ENCODE data around the gene TAB2. TPM values are rescaled to one million over a fixed set of nuclear protein-coding genes. Genes with fewer than 3 reads are reported as not detected.

The TAB2 gene
- total and polyA plus RNA-seq, 9 of the 15 experiments (the other 6 are each of a cell fraction or from before 2014, with no cell fraction given): 9.1 to 38.3 (median 18.6) TPM

DNA sequence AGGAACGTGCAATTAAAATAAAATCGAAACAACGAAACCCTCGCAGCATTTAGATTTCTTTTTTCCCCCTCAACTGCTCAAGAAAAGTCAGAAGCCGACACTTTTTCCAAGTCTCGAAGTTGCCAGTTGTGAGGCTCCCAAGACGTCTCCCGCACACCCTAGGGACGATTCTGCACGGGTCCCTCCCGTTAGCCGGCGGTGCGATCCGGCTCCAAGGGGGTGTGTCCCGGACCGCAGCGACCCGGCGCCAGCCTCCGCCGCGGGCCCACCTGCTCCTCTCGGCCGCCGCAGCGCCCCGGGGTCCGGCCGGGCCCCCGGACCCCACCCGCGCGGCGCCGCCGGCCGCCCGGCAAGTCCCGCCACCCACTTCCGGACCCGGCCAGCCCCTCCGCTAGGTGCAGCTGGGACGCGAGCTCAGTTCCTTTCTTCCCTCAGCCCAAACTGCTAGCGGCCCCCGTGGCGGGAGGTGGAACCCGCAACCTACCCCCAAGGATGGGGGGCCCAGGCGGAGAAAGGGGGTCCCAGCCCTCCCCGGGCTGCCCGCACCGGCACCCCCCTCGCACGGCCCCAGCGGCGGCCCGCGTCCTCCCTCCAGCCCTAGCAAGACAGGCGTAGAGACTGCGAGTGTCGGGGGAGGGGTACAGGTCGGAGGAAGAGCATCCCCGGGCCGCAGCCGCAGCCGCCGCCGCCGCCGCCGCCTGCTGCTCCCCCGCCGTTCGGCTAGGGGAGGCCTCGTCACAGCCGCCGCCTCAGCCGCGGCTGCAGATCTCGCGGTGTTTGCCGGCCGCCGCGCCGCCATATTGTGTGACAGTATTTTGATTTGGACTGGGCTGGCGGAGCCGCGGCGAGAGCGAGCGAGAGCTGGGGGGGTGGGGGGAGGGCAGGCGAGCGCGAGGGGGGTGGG is 520 bp upstream of the TAB2 start (continued):
- TF ChIP-seq, protein P1, sequence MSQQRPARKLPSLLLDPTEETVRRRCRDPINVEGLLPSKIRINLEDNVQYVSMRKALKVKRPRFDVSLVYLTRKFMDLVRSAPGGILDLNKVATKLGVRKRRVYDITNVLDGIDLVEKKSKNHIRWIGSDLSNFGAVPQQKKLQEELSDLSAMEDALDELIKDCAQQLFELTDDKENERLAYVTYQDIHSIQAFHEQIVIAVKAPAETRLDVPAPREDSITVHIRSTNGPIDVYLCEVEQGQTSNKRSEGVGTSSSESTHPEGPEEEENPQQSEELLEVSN (IDR thresholded peaks at IDR 0.05; ENCODE audit: borderline replicate concordance in 1 of 2, extremely low read depth in 1 of 2, insufficient read depth in 1 of 2, insufficient read length in 1 of 2, low read depth in 1 of 2, low read length in 1 of 2, poor library complexity in 1 of 2, severe bottlenecking in 1 of 2): peak in 1 of 2 experiments; percentile 49
- peak; percentile 42; the same call in 1 of the 2 replicates for TF ChIP-seq ZSCAN29 (IDR thresholded peaks at IDR 0.05)
- TF ChIP-seq MYC (IDR thresholded peaks at IDR 0.05; ENCODE audit: low read depth, low read length): peak; percentile 43; the same call in 1 of the 2 replicates
- TF ChIP-seq MYC (CRISPR knock-in tag; IDR thresholded peaks at IDR 0.05; ENCODE audit: borderline replicate concordance, low read depth): no peak
- TF ChIP-seq ESRRA (IDR thresholded peaks at IDR 0.05; ENCODE audit: borderline replicate concordance, low read depth): peak; percentile 64; the same call in 1 of the 2 replicates
- TF ChIP-seq NCOA1 (IDR thresholded peaks at IDR 0.05; ENCODE audit: low read depth): no peak; the same call in 1 of the 2 replicates
- TF ChIP-seq, protein P2, sequence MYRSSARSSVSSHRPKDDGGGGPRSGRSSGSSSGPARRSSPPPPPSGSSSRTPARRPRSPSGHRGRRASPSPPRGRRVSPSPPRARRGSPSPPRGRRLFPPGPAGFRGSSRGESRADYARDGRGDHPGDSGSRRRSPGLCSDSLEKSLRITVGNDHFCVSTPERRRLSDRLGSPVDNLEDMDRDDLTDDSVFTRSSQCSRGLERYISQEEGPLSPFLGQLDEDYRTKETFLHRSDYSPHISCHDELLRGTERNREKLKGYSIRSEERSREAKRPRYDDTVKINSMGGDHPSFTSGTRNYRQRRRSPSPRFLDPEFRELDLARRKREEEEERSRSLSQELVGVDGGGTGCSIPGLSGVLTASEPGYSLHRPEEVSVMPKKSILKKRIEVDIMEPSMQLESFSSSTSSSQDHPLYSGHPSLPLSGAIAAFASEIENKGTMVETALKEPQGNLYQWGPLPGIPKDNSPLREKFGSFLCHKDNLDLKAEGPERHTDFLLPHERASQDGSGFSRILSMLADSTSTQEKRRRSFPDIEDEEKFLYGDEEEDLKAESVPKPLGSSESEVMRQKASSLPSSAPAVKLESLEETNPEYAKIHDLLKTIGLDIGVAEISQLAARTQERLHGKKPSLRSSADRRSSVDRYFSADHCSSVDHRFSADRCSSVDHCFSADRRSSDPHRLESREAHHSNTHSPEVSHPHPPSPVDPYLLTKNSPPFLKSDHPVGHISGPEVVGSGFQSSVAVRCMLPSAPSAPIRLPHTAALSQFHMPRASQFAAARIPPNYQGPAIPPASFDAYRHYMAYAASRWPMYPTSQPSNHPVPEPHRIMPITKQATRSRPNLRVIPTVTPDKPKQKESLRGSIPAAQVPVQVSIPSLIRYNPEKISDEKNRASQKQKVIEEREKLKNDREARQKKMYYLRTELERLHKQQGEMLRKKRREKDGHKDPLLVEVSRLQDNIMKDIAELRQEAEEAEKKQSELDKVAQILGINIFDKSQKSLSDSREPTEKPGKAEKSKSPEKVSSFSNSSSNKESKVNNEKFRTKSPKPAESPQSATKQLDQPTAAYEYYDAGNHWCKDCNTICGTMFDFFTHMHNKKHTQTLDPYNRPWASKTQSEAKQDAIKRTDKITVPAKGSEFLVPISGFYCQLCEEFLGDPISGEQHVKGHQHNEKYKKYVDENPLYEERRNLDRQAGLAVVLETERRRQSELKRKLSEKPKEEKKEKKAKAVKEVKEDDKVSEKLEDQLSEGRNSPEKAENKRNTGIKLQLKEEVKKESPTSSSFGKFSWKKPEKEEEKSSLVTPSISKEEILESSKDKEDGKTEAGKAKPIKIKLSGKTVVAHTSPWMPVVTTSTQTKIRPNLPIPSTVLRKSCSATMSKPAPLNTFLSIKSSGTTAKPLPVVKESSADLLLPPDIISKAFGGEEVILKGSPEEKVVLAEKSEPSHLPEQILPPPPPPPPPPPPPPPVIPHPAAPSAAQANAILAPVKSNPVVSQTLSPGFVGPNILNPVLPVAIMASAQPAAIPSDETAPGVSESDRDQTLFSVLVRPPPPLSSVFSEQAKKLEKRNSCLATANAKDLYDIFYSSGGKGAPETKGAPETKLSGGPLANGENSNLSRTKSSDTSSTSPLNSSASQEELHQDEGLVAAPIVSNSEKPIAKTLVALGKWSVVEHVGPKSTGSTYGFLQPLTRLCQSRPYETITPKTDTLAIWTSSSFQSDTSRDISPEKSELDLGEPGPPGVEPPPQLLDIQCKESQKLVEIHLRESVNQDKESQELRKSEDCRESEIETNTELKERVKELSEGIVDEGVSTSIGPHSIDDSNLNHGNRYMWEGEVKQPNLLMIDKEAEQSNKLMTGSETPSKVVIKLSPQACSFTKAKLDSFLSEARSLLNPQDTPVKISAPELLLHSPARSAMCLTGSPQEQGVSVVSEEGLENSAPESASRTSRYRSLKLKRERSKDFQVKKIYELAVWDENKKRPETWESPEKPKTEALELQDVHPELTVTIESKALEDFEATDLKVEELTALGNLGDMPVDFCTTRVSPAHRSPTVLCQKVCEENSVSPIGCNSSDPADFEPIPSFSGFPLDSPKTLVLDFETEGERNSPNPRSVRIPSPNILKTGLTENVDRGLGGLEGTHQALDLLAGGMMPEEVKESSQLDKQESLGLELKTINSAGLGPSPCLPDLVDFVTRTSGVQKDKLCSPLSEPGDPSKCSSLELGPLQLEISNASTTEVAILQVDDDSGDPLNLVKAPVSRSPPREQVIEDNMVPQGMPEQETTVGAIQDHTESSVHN (IDR thresholded peaks at IDR 0.05; ENCODE audit: borderline replicate concordance in 1 of 2, low read depth in 1 of 2): no peak
- no peak for TF ChIP-seq JUN (IDR thresholded peaks at IDR 0.05; ENCODE audit: borderline replicate concordance, low read depth, low read length)
- no peak for TF ChIP-seq JUN (CRISPR knock-in tag; IDR thresholded peaks at IDR 0.05; ENCODE audit: borderline replicate concordance)
- TF ChIP-seq, protein P3, sequence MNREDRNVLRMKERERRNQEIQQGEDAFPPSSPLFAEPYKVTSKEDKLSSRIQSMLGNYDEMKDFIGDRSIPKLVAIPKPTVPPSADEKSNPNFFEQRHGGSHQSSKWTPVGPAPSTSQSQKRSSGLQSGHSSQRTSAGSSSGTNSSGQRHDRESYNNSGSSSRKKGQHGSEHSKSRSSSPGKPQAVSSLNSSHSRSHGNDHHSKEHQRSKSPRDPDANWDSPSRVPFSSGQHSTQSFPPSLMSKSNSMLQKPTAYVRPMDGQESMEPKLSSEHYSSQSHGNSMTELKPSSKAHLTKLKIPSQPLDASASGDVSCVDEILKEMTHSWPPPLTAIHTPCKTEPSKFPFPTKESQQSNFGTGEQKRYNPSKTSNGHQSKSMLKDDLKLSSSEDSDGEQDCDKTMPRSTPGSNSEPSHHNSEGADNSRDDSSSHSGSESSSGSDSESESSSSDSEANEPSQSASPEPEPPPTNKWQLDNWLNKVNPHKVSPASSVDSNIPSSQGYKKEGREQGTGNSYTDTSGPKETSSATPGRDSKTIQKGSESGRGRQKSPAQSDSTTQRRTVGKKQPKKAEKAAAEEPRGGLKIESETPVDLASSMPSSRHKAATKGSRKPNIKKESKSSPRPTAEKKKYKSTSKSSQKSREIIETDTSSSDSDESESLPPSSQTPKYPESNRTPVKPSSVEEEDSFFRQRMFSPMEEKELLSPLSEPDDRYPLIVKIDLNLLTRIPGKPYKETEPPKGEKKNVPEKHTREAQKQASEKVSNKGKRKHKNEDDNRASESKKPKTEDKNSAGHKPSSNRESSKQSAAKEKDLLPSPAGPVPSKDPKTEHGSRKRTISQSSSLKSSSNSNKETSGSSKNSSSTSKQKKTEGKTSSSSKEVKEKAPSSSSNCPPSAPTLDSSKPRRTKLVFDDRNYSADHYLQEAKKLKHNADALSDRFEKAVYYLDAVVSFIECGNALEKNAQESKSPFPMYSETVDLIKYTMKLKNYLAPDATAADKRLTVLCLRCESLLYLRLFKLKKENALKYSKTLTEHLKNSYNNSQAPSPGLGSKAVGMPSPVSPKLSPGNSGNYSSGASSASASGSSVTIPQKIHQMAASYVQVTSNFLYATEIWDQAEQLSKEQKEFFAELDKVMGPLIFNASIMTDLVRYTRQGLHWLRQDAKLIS (CRISPR knock-in tag; IDR thresholded peaks at IDR 0.05): no peak
- no peak for TF ChIP-seq ZEB2 (IDR thresholded peaks at IDR 0.05)
- TF ChIP-seq XRCC3 (IDR thresholded peaks at IDR 0.05): no peak
- 0 out of 2 replicates have a peak, but pooled peaks have one; percentile 32 for TF ChIP-seq TRIM28 (IDR thresholded peaks at IDR 0.05)
- TF ChIP-seq CREM (IDR thresholded peaks at IDR 0.05; ENCODE audit: low read depth): peak; percentile 64
